AG04450 (cell line): Measurements from ENCODE around the gene C22orf23. TPM values are rescaled to one million over a fixed set of nuclear protein-coding genes. Genes with fewer than 3 reads are reported as not detected.

Experiments used
- CTCF ChIA-PET: fragments of 300-600, 350-600 bp; formaldehyde crosslinking; extraction: SDS; loops from one replicate; lab custom pipeline; 2022; ENCODE audit warnings: antibody characterized with exemption, inconsistent platforms; lab: Charles Lee
- POLR2A ChIA-PET: fragments of 350-600 bp; formaldehyde crosslinking; extraction: SDS; loops from one replicate; lab custom pipeline; 2021; ENCODE audit warnings: antibody characterized with exemption, inconsistent platforms; lab: Yijun Ruan, JAX
- DNase-seq: peaks from one replicate; pipeline ENCODE4 v3.0.0-alpha.2; 2011; ENCODE audit warnings: low read depth, low spot score
- H3K27ac ChIP-seq: one replicate; pipeline ENCODE4 v1.5.1; 2012; ENCODE audit warnings: low read depth, low read length, control low read depth
- H3K27me3 ChIP-seq: one replicate; pipeline ENCODE4 v1.6.0; 2012; ENCODE audit warnings: low read length; ENCODE audit not compliant: control insufficient read depth, insufficient read depth
- H3K4me3 ChIP-seq: 2 replicates; pipeline ENCODE4 v1.5.1; 2011; ENCODE audit warnings: mild to moderate bottlenecking, low read depth, low read length, control low read depth
- H3K9me3 ChIP-seq: 2 replicates; pipeline ENCODE4 v1.5.1; 2012; ENCODE audit warnings: low read length; ENCODE audit not compliant: control insufficient read depth, insufficient read depth
- CTCF ChIP-seq: IDR thresholded peaks from 2 replicates; pipeline ENCODE4 v1.5.1; 2011; ENCODE audit warnings: low read depth, low read length, control low read depth, inconsistent platforms
- polyA plus RNA-seq: library from polyadenylated mRNA; depleted of rRNA; stranded (reverse); fragments of >200 nt; gene quantifications from 2 replicates; pipeline ENCODE4 v1.2.3, GENCODE V29; 2011

The C22orf23 gene
- polyA plus RNA-seq, 1 experiment: 0.55 TPM

GRCh38 chr22:37982938-37983859 lies 29.8 kb upstream of the C22orf23 start:
- CTCF ChIA-PET: no interaction called here
- POLR2A ChIA-PET: no interaction called here
- peaks cover 5% of the 10 kb centered on the region; the same call in 1 of the 2 replicates for H3K9me3 ChIP-seq

GRCh38 chr22:37982151-37982785 lies 28.9 kb upstream of the C22orf23 start:
- DNase-seq: no peak
- H3K4me3 ChIP-seq: no peak overlapping the region
- H3K9me3 ChIP-seq: peaks cover 5% of the 10 kb centered on the region; the same call in 1 of the 2 replicates
- ChIA-PET CTCF (no interaction called here), POLR2A (no interaction called here)
- H3K27ac ChIP-seq: no peak overlapping the region
- H3K27me3 ChIP-seq: peaks cover 3% of the 10 kb centered on the region
- no peak for TF ChIP-seq CTCF

More at GRCh38 chr22:37982938-37983859, 29.8 kb upstream of the C22orf23 start:
- H3K27ac ChIP-seq: no peak overlapping the region
- DNase-seq: no peak
- H3K27me3 ChIP-seq: peaks cover 3% of the 10 kb centered on the region
- peak; percentile 24; the same call in 1 of the 2 replicates for TF ChIP-seq CTCF
- H3K4me3 ChIP-seq: no peak overlapping the region

GRCh38 chr22:37981282-37982011 lies 28.0 kb upstream of the C22orf23 start:
- H3K27me3 ChIP-seq: peaks cover 3% of the 10 kb centered on the region
- no peak for TF ChIP-seq CTCF
- ChIA-PET POLR2A (no interaction called here), CTCF (no interaction called here)
- DNase-seq: no peak
- peaks cover 5% of the 10 kb centered on the region; the same call in 1 of the 2 replicates for H3K9me3 ChIP-seq
- no peak overlapping the region for H3K4me3 ChIP-seq
- no peak overlapping the region for H3K27ac ChIP-seq

- Histone ChIP-seq H3K27me3 (peaks cover 3% of the 10 kb centered on the region), H3K9me3 (peaks cover 5% of the 10 kb centered on the region; the same call in 1 of the 2 replicates), H3K27ac (no peak overlapping the region), H3K4me3 (no peak overlapping the region)
- no peak for DNase-seq
- ChIA-PET CTCF (no interaction called here), POLR2A (no interaction called here)
- TF ChIP-seq CTCF: no peak
Measured at GRCh38 chr22:37979782-37980181, 26.4 kb upstream of the C22orf23 start.
